ENCODE measurements around the gene ADD1. TPM values are rescaled to one million over a fixed set of nuclear protein-coding genes. Genes with fewer than 3 reads are reported as not detected.
A peak's percentile ranks its signal among the peaks of the same experiment; 100 is the strongest.

Gene ADD1
- total RNA-seq, 1 experiment from 2014 or later, result 98.4 TPM

DNA sequence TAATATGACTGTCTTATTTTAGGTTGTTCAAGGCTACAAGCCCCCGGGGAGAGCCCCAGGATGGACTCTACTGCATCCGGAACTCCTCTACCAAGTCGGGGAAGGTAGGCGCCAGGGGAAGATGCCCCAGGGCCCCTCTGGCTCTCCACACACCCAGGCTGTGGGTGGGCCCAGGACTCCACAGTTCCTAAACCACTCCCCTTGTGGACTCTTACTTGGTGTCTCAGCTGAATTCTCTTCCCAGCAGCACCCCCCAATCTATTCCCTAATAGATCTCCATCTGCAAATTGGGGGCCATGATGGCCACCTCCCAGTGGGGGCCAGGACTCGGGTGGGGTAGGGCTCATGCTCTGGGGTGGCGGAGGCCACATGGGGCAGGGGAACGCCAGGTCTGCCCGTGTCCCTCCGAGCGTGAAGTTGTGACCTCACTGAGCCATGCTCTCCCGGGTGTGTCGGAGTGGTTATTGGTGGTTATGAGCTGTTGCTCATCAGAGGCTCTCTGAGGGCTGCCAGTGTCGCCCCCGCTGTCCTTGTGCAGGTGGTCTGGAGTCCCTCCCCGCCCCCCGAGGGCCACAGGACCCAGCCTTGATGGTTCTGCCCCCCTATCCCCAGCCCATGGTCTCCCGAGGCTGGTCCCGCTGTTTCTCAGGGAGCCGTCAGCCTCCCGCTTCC lies 11.2 kb upstream of the ADD1 start:
- Histone ChIP-seq H3K36me3 (no peaks in the 10 kb centered on the region; the same call in 1 of the 2 replicates), H3K27ac (no peak overlapping the region), H3K27me3 (replicated peaks) (no peaks in the 10 kb centered on the region), H3K9me3 (replicated peaks) (no peaks in the 10 kb centered on the region), H3K4me3 (no peak overlapping the region), H3K4me1 (replicated peaks) (no peaks in the 10 kb centered on the region)
- DNase-seq (ENCODE audit: low read depth in 1 of 2, low spot score in 2 of 2), result no peak

GRCh38 chr4:2832981-2833670 lies 10.5 kb upstream of the ADD1 start:
- DNase-seq (ENCODE audit: low read depth in 1 of 2, low spot score in 2 of 2), result no peak
- H3K4me1 ChIP-seq (replicated peaks), result no peaks in the 10 kb centered on the region
- no peaks in the 10 kb centered on the region for H3K9me3 ChIP-seq (replicated peaks)
- no peak overlapping the region for H3K4me3 ChIP-seq
- no peaks in the 10 kb centered on the region for H3K27me3 ChIP-seq (replicated peaks)
- H3K27ac ChIP-seq, result no peak overlapping the region
- H3K36me3 ChIP-seq, result no peaks in the 10 kb centered on the region; the same call in 1 of the 2 replicates

- Histone ChIP-seq H3K4me1 (replicated peaks) (no peaks in the 10 kb centered on the region), H3K36me3 (no peaks in the 10 kb centered on the region; the same call in 1 of the 2 replicates), H3K9me3 (replicated peaks) (no peaks in the 10 kb centered on the region), H3K27ac (no peak overlapping the region), H3K4me3 (no peak overlapping the region), H3K27me3 (replicated peaks) (no peaks in the 10 kb centered on the region)
- no peak for DNase-seq (ENCODE audit: low read depth in 1 of 2, low spot score in 2 of 2)
Measured at GRCh38 chr4:2833671-2834000, 10.0 kb upstream of the ADD1 start.

GRCh38 chr4:2834001-2834921 lies 9.4 kb upstream of the ADD1 start:
- DNase-seq (ENCODE audit: low read depth in 1 of 2, low spot score in 2 of 2), result no peak
- no peak overlapping the region for H3K4me3 ChIP-seq
- no peaks in the 10 kb centered on the region for H3K27me3 ChIP-seq (replicated peaks)
- H3K4me1 ChIP-seq (replicated peaks), result no peaks in the 10 kb centered on the region
- H3K36me3 ChIP-seq, result no peaks in the 10 kb centered on the region; the same call in 1 of the 2 replicates
- H3K27ac ChIP-seq, result no peak overlapping the region
- no peaks in the 10 kb centered on the region for H3K9me3 ChIP-seq (replicated peaks)

GRCh38 chr4:2835978-2836377 lies 7.7 kb upstream of the ADD1 start:
- Histone ChIP-seq H3K36me3 (no peaks in the 10 kb centered on the region), H3K9me3 (replicated peaks) (no peaks in the 10 kb centered on the region), H3K4me3 (no peak overlapping the region), H3K27ac (no peak overlapping the region), H3K4me1 (replicated peaks) (no peaks in the 10 kb centered on the region), H3K27me3 (replicated peaks) (no peaks in the 10 kb centered on the region)
- DNase-seq (ENCODE audit: low read depth in 1 of 2, low spot score in 2 of 2), result no peak

DNA sequence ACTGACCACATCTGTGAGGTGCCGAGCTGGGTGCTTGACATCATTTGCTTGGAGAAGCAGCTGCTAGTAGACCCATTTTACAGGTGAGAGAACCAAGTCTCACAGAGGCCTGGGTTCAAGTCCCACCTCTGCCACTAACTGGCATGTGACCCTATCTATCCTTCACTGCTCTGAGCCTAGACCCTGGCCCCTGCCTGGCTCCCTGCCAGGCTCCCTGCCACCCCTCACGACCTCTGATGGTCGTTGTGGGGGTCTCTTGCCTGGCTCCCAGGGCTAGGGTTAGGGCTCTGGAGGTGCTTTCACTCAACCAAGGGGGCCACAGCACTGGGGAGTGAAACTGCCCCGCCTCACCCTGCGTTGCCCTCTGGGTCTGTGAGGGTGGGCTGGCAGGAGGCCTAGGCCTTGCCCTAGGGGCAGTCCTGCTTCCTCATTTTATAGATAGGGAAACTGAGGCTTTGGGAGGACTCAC lies 7.2 kb upstream of the ADD1 start:
- no peaks in the 10 kb centered on the region for H3K9me3 ChIP-seq (replicated peaks)
- no peak overlapping the region for H3K4me3 ChIP-seq
- DNase-seq (ENCODE audit: low read depth in 1 of 2, low spot score in 2 of 2), result no peak
- H3K27me3 ChIP-seq (replicated peaks), result no peaks in the 10 kb centered on the region
- H3K36me3 ChIP-seq, result no peaks in the 10 kb centered on the region
- no peak overlapping the region for H3K27ac ChIP-seq
- H3K4me1 ChIP-seq (replicated peaks), result no peaks in the 10 kb centered on the region

- DNase-seq (ENCODE audit: low read depth in 1 of 2, low spot score in 2 of 2), result no peak
- Histone ChIP-seq H3K27me3 (replicated peaks) (no peaks in the 10 kb centered on the region), H3K27ac (no peak overlapping the region), H3K4me1 (replicated peaks) (no peaks in the 10 kb centered on the region), H3K9me3 (replicated peaks) (no peaks in the 10 kb centered on the region), H3K36me3 (no peaks in the 10 kb centered on the region), H3K4me3 (no peak overlapping the region)
Measured at GRCh38 chr4:2837110-2837903, 6.3 kb upstream of the ADD1 start.

- H3K4me1 ChIP-seq (replicated peaks), result peaks cover 5% of the 10 kb centered on the region
- H3K9me3 ChIP-seq (replicated peaks), result no peaks in the 10 kb centered on the region
- no peak overlapping the region for H3K27ac ChIP-seq
- H3K27me3 ChIP-seq (replicated peaks), result no peaks in the 10 kb centered on the region
- DNase-seq (ENCODE audit: low read depth in 1 of 2, low spot score in 2 of 2), result no peak
- H3K36me3 ChIP-seq, result no peaks in the 10 kb centered on the region
- H3K4me3 ChIP-seq, result no peak overlapping the region
Measured at GRCh38 chr4:2837904-2838496, 5.6 kb upstream of the ADD1 start.

DNA sequence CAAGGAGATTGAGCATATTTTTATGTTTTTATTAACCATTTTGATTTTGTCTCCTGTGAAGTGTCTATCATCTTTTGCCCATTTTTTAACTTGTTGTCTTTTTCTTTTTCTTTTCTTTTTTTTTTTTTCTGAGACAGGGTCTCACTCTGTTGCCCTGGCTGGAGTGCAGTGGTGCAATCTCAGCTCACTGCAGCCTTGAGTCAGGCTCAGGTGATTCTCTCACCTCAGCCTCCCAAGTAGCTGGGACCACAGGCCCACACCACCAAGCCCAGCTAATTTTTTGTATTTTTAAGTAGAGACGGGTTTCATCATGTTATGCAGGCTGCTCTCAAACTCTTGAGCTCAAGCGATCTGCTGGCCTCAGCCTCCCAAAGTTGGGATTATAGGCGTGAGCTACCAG lies 4.6 kb upstream of the ADD1 start:
- DNase-seq (ENCODE audit: low read depth in 1 of 2, low spot score in 2 of 2), result no peak
- no peak overlapping the region for H3K27ac ChIP-seq

DNA sequence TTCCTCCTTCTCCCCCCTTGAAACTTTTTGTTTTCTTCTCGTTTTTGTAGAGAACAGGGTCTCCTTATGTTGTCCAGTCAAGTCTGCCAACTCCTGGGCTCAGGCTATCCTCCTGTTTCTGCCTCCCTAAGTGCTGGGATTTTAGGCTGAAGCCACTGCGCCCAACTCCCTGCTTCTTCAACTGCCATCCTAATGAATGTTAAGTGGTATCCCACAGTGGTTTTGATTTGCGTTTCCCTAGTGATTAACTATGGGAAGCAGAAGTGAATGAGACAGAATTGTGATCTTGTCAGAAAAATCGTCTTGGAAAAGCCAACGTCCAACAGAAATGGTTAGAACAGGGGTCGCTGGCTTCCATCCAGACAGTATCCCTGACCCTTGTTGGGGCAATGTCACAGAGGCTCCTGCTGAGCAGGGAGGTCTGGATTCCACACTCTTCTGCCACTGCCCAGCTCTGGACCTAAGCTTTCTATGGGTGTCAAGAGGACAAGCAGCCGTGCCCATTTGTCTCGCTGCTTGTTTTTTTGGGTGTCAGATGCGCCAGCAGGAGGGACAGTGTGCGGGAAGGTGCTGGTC lies 869 bp upstream of the ADD1 start:
- Histone ChIP-seq H3K27ac (peak overlapping the region; percentile 63; the same call in 1 of the 2 replicates), H3K4me1 (replicated peaks) (peaks cover 6% of the 10 kb centered on the region), H3K9me3 (replicated peaks) (no peaks in the 10 kb centered on the region), H3K4me3 (peak overlapping the region; percentile 81), H3K36me3 (peaks cover 6% of the 10 kb centered on the region; the same call in 1 of the 2 replicates), H3K27me3 (replicated peaks) (no peaks in the 10 kb centered on the region)
- DNase-seq (ENCODE audit: low read depth in 1 of 2, low spot score in 2 of 2), result no peak

More for the DNA sequence above, 4.6 kb upstream of the ADD1 start:
- peaks cover 6% of the 10 kb centered on the region for H3K4me1 ChIP-seq (replicated peaks)
- H3K27me3 ChIP-seq (replicated peaks), result no peaks in the 10 kb centered on the region
- H3K9me3 ChIP-seq (replicated peaks), result no peaks in the 10 kb centered on the region
- peaks cover 4% of the 10 kb centered on the region; the same call in 1 of the 2 replicates for H3K36me3 ChIP-seq
- no peak overlapping the region for H3K4me3 ChIP-seq

DNA sequence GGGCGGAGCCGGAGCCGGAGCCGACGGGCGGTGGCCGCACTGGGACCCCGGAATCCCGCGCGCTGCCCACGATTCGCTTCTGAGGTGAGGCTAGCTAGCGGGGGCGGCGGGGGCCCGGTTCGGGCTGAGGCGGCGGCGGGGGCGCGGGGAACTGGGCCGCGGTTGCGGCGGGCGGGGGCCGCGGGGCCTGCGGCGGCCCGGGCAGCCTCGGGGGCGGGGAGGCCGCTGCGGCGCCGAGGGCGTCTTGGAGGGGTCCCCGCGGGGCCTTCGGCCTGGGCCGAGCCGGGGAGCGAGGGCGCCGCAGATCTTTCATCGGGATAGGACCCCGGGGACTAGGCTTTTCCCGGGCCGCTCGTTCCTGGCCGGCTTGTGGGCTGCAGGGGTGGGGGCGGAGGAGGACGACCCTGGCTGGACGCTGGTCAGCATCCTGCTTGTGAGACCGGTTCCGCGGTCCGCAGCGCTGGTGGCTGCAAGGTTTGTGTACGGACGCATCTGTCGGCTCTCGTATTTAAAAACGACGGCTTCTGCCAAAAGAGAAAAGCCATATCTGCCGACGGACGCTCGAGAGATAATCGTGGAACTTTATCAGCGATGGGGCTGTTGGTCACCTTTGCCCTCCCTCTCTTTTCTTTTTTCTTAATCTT lies 419 bp downstream of the ADD1 start:
- Histone ChIP-seq H3K9me3 (replicated peaks) (no peaks in the 10 kb centered on the region), H3K27me3 (replicated peaks) (no peaks in the 10 kb centered on the region), H3K4me3 (peak overlapping the region; percentile 81), H3K36me3 (peaks cover 6% of the 10 kb centered on the region; the same call in 1 of the 2 replicates), H3K27ac (no peak overlapping the region), H3K4me1 (replicated peaks) (peaks cover 6% of the 10 kb centered on the region)
- peak in 1 of 2 experiments; percentile 21 for DNase-seq (ENCODE audit: low read depth in 1 of 2, low spot score in 2 of 2)

DNA sequence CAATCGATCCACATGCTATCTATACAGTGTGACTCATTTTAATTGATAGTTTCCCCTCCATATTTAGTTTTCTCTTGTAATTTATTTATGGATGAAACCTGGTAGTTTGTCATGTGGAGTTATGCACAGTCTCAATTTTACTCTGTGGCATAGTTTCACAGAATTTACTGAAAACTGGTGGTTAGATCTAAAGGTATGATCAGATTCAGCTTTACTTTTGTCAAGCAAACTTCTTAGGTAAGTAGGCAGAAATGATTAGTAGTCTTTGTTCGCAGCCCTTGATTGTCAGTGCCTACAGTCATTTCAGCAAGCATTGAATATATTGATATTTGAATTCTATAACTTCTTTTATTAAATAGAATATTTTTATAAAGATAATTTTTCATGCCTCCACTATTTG lies 2.5 kb downstream of the ADD1 start:
- H3K27ac ChIP-seq, result no peak overlapping the region
- DNase-seq (ENCODE audit: low read depth in 1 of 2, low spot score in 2 of 2), result no peak
- H3K4me3 ChIP-seq, result no peak overlapping the region
- peaks cover 6% of the 10 kb centered on the region; the same call in 1 of the 2 replicates for H3K36me3 ChIP-seq
- H3K27me3 ChIP-seq (replicated peaks), result no peaks in the 10 kb centered on the region
- H3K9me3 ChIP-seq (replicated peaks), result no peaks in the 10 kb centered on the region
- peaks cover 6% of the 10 kb centered on the region for H3K4me1 ChIP-seq (replicated peaks)
